ENCODE data around the gene SLCO1C1. TPM values are rescaled to one million over a fixed set of nuclear protein-coding genes. Genes with fewer than 3 reads are reported as not detected.
"Not testable (repeated sequence)": the region's sequence is repeated elsewhere in the genome, so short reads cannot be mapped to it uniquely, and the experiment has no call there.

SLCO1C1 gene
- total RNA-seq, 1 experiment from 2014 or later: not detected

DNA sequence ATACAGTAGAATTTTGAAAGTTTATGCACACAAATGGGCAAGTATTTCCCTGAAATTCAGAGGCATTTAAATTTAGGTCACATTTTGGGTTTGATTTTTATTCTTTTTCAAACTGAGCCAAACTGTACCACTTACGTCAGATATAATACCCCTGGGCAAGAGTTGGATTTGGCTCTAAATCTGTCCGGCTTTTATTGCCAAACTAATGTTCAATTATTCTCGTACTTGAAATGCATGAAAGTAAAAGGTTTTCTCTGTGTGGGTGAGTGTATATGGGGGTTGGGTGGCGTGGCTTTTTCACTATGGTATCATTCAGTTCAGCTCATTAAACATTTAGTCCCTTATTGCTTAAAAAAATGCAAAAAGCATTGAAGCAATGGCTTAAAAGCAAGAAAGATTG lies 55.9 kb downstream of the SLCO1C1 start:
- H4K20me1 ChIP-seq (ENCODE audit: insufficient read depth, low read depth, low read length): no peaks in the 10 kb centered on the region

DNA sequence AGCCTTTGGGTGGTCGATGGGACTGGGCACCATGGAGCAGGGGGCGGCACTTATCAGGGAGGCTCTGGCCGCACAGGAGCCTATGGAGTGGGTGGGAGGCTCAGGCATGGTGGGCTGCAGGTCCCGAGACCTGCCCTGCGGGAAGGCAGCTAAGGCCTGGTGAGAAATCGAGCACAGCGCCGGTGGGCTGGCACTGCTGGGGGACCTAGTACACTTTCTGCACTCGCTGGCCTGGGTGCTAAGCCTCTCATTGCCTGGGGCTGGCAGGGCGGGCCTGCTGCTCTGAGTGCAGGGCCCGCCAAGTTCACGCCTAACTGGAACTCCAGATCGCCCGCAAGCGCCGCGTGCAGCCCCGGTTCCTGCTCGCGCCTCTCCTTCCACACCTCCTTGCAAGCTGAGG lies 82.3 kb downstream of the SLCO1C1 start:
- Histone ChIP-seq H3K4me2 (ENCODE audit: low read depth, low read length, poor library complexity, severe bottlenecking) (no peak overlapping the region), H3K27ac (ENCODE audit: low read length) (no peak overlapping the region), H3K36me3 (ENCODE audit: insufficient read depth, low read length) (no peaks in the 10 kb centered on the region), H3K4me1 (ENCODE audit: low read length) (no peaks in the 10 kb centered on the region), H3K9me2 (replicated peaks; ENCODE audit: insufficient read depth, low read length) (no peaks in the 10 kb centered on the region), H3K4me3 (ENCODE audit: low read length) (no peak overlapping the region), H2AFZ (ENCODE audit: low read length) (no peak overlapping the region), H3K9ac (ENCODE audit: low read length) (no peak overlapping the region), H3K27me3 (ENCODE audit: low read length) (no peaks in the 10 kb centered on the region), H4K20me1 (ENCODE audit: insufficient read depth, low read depth, low read length) (no peaks in the 10 kb centered on the region), H3K79me2 (ENCODE audit: low read length) (no peaks in the 10 kb centered on the region), H3K9me3 (ENCODE audit: low read length) (no peaks in the 10 kb centered on the region)
- DNase-seq: no peak

More for the DNA sequence above, 55.9 kb downstream of the SLCO1C1 start:
- Histone ChIP-seq H3K4me1 (ENCODE audit: low read length) (no peaks in the 10 kb centered on the region), H3K36me3 (ENCODE audit: insufficient read depth, low read length) (no peaks in the 10 kb centered on the region), H2AFZ (ENCODE audit: low read length) (no peak overlapping the region), H3K79me2 (ENCODE audit: low read length) (no peaks in the 10 kb centered on the region), H3K27me3 (ENCODE audit: low read length) (no peaks in the 10 kb centered on the region), H3K9ac (ENCODE audit: low read length) (no peak overlapping the region), H3K4me3 (ENCODE audit: low read length) (no peak overlapping the region), H3K4me2 (ENCODE audit: low read depth, low read length, poor library complexity, severe bottlenecking) (no peak overlapping the region), H3K9me2 (replicated peaks; ENCODE audit: insufficient read depth, low read length) (0 out of 2 replicates have a peak, but pooled peaks cover 3% of the 10 kb centered on the region), H3K9me3 (ENCODE audit: low read length) (no peaks in the 10 kb centered on the region; the same call in 1 of the 2 replicates), H3K27ac (ENCODE audit: low read length) (no peak overlapping the region)
- DNase-seq: no peak

GRCh38 chr12:20778969-20779368 lies 83.8 kb downstream of the SLCO1C1 start:
- no peak for DNase-seq

DNA sequence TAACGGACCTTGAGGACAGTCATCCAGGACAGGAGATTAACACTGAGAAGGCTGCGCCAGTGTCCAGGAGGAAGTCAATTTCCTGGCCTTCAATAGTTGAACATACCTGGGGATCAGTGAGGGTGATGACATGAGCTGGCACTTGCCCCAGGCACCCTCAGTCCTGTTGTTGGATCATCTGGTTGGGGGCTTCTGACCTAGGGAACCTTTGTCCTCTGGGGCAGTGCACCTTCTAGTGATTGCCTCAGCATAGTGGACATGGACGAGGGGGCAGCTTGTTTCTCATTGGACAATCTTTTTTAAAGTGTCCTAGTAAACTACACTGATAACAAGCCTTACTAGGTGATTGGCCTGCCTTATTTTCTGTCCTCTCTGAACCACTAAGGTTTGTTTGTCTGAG lies 84.8 kb downstream of the SLCO1C1 start:
- H3K4me1 ChIP-seq (ENCODE audit: low read length); H4K20me1 ChIP-seq (ENCODE audit: insufficient read depth, low read depth, low read length); H3K4me3 ChIP-seq (ENCODE audit: low read length); H3K4me2 ChIP-seq (ENCODE audit: low read depth, low read length, poor library complexity, severe bottlenecking); H3K9me3 ChIP-seq (ENCODE audit: low read length); H3K9me2 ChIP-seq (replicated peaks; ENCODE audit: insufficient read depth, low read length); H3K27ac ChIP-seq (ENCODE audit: low read length); H3K36me3 ChIP-seq (ENCODE audit: insufficient read depth, low read length); H3K9ac ChIP-seq (ENCODE audit: low read length); DNase-seq; H3K79me2 ChIP-seq (ENCODE audit: low read length); H2AFZ ChIP-seq (ENCODE audit: low read length); H3K27me3 ChIP-seq (ENCODE audit: low read length): not testable (repeated sequence)

More at GRCh38 chr12:20778969-20779368, 83.8 kb downstream of the SLCO1C1 start:
- Histone ChIP-seq H3K9me2 (replicated peaks; ENCODE audit: insufficient read depth, low read length) (no peaks in the 10 kb centered on the region), H3K36me3 (ENCODE audit: insufficient read depth, low read length) (no peaks in the 10 kb centered on the region), H3K9ac (ENCODE audit: low read length) (no peak overlapping the region), H3K4me2 (ENCODE audit: low read depth, low read length, poor library complexity, severe bottlenecking) (no peak overlapping the region), H3K79me2 (ENCODE audit: low read length) (no peaks in the 10 kb centered on the region), H3K27ac (ENCODE audit: low read length) (no peak overlapping the region), H2AFZ (ENCODE audit: low read length) (no peak overlapping the region), H3K4me3 (ENCODE audit: low read length) (no peak overlapping the region), H4K20me1 (ENCODE audit: insufficient read depth, low read depth, low read length) (no peaks in the 10 kb centered on the region), H3K27me3 (ENCODE audit: low read length) (no peaks in the 10 kb centered on the region), H3K4me1 (ENCODE audit: low read length) (no peaks in the 10 kb centered on the region), H3K9me3 (ENCODE audit: low read length) (no peaks in the 10 kb centered on the region)

DNA sequence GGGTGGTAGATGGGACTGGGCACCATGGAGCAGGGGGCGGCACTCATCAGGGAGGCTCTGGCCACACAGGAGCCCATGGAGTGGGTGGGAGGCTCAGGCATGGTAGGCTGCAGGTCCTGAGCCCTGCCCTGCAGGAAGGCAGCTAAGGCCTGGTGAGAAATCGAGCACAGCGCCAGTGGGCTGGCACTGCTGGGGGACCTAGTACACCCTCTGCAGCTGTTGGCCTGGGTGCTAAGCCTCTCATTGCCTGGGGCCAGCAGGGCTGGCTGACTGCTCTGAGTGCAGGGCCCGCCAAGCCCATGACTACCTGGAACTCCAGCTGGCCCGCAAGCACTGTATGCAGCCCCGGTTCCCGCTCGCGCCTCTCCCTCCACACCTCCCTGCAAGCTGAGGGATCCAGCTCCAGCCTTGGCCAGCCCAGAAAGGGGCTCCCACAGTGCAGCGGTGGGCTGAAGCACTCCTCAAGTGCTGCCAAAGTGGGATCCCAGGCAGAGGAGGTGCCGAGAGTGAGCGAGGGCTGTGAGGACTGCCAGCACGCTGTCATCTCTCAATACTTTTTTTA lies 88.7 kb downstream of the SLCO1C1 start:
- H4K20me1 ChIP-seq (ENCODE audit: insufficient read depth, low read depth, low read length); H3K9me3 ChIP-seq (ENCODE audit: low read length); H3K36me3 ChIP-seq (ENCODE audit: insufficient read depth, low read length); H3K4me1 ChIP-seq (ENCODE audit: low read length); H3K27me3 ChIP-seq (ENCODE audit: low read length); DNase-seq; H3K9me2 ChIP-seq (replicated peaks; ENCODE audit: insufficient read depth, low read length); H3K4me3 ChIP-seq (ENCODE audit: low read length); H3K27ac ChIP-seq (ENCODE audit: low read length); H3K4me2 ChIP-seq (ENCODE audit: low read depth, low read length, poor library complexity, severe bottlenecking); H2AFZ ChIP-seq (ENCODE audit: low read length); H3K79me2 ChIP-seq (ENCODE audit: low read length); H3K9ac ChIP-seq (ENCODE audit: low read length): not testable (repeated sequence)

- no peaks in the 10 kb centered on the region for H4K20me1 ChIP-seq (ENCODE audit: insufficient read depth, low read depth, low read length)
- no peaks in the 10 kb centered on the region for H3K4me1 ChIP-seq (ENCODE audit: low read length)
- no peaks in the 10 kb centered on the region for H3K9me2 ChIP-seq (replicated peaks; ENCODE audit: insufficient read depth, low read length)
- H3K36me3 ChIP-seq (ENCODE audit: insufficient read depth, low read length): no peaks in the 10 kb centered on the region
- H3K4me3 ChIP-seq (ENCODE audit: low read length): no peak overlapping the region
- H3K9ac ChIP-seq (ENCODE audit: low read length): no peak overlapping the region
- H3K27ac ChIP-seq (ENCODE audit: low read length): no peak overlapping the region
- DNase-seq: no peak
- H3K27me3 ChIP-seq (ENCODE audit: low read length): no peaks in the 10 kb centered on the region
- H3K4me2 ChIP-seq (ENCODE audit: low read depth, low read length, poor library complexity, severe bottlenecking): no peak overlapping the region
- no peaks in the 10 kb centered on the region for H3K79me2 ChIP-seq (ENCODE audit: low read length)
- H2AFZ ChIP-seq (ENCODE audit: low read length): no peak overlapping the region
- no peaks in the 10 kb centered on the region for H3K9me3 ChIP-seq (ENCODE audit: low read length)
These were observed 97.8 kb downstream of the SLCO1C1 start for GRCh38 chr12:20792971-20793370.

- no peak overlapping the region for H3K4me2 ChIP-seq (ENCODE audit: low read depth, low read length, poor library complexity, severe bottlenecking)
- no peak overlapping the region for H3K9ac ChIP-seq (ENCODE audit: low read length)
- no peaks in the 10 kb centered on the region for H3K79me2 ChIP-seq (ENCODE audit: low read length)
- no peak overlapping the region for H3K4me3 ChIP-seq (ENCODE audit: low read length)
- DNase-seq: peak; percentile 55
- no peaks in the 10 kb centered on the region for H3K4me1 ChIP-seq (ENCODE audit: low read length)
- H3K9me2 ChIP-seq (replicated peaks; ENCODE audit: insufficient read depth, low read length): no peaks in the 10 kb centered on the region
- no peak overlapping the region for H3K27ac ChIP-seq (ENCODE audit: low read length)
- H3K9me3 ChIP-seq (ENCODE audit: low read length): no peaks in the 10 kb centered on the region
- no peak overlapping the region for H2AFZ ChIP-seq (ENCODE audit: low read length)
- H3K36me3 ChIP-seq (ENCODE audit: insufficient read depth, low read length): no peaks in the 10 kb centered on the region
- H3K27me3 ChIP-seq (ENCODE audit: low read length): no peaks in the 10 kb centered on the region
- H4K20me1 ChIP-seq (ENCODE audit: insufficient read depth, low read depth, low read length): no peaks in the 10 kb centered on the region
These were observed 103.4 kb downstream of the SLCO1C1 start for GRCh38 chr12:20798554-20798953.

DNA sequence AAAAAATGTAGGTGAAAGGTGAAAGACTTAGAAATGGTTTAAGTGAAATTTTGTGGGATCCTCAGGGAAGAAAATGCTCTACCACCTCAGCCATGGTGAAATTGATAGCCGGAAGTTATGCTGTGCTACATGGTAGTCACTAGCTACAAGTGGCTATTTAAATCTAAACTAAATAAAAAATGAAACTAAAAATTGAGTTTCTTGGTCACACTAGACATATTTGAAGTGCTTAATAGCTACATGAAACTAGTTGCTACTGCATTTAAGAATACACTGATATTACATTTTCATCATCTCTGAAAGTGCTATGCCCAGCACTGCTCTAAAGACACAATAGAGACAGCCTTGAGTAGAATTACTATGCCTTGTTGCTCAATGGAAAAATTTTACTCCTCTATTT lies 105.0 kb downstream of the SLCO1C1 start:
- no peaks in the 10 kb centered on the region for H3K36me3 ChIP-seq (ENCODE audit: insufficient read depth, low read length)
- no peak overlapping the region for H3K9ac ChIP-seq (ENCODE audit: low read length)
- no peaks in the 10 kb centered on the region for H3K27me3 ChIP-seq (ENCODE audit: low read length)
- no peaks in the 10 kb centered on the region for H3K4me1 ChIP-seq (ENCODE audit: low read length)
- H4K20me1 ChIP-seq (ENCODE audit: insufficient read depth, low read depth, low read length): no peaks in the 10 kb centered on the region
- H3K4me3 ChIP-seq (ENCODE audit: low read length): no peak overlapping the region
- H2AFZ ChIP-seq (ENCODE audit: low read length): no peak overlapping the region
- DNase-seq: no peak
- H3K27ac ChIP-seq (ENCODE audit: low read length): no peak overlapping the region
- H3K4me2 ChIP-seq (ENCODE audit: low read depth, low read length, poor library complexity, severe bottlenecking): no peak overlapping the region
- H3K9me3 ChIP-seq (ENCODE audit: low read length): no peaks in the 10 kb centered on the region
- H3K79me2 ChIP-seq (ENCODE audit: low read length): no peaks in the 10 kb centered on the region
- no peaks in the 10 kb centered on the region for H3K9me2 ChIP-seq (replicated peaks; ENCODE audit: insufficient read depth, low read length)

GRCh38 chr12:20801035-20801434 lies 105.9 kb downstream of the SLCO1C1 start:
- Histone ChIP-seq H3K27ac (ENCODE audit: low read length) (no peak overlapping the region), H3K9me2 (replicated peaks; ENCODE audit: insufficient read depth, low read length) (no peaks in the 10 kb centered on the region), H3K36me3 (ENCODE audit: insufficient read depth, low read length) (no peaks in the 10 kb centered on the region), H3K4me2 (ENCODE audit: low read depth, low read length, poor library complexity, severe bottlenecking) (no peak overlapping the region), H3K4me1 (ENCODE audit: low read length) (no peaks in the 10 kb centered on the region), H3K27me3 (ENCODE audit: low read length) (no peaks in the 10 kb centered on the region), H3K9me3 (ENCODE audit: low read length) (no peaks in the 10 kb centered on the region), H3K9ac (ENCODE audit: low read length) (no peak overlapping the region), H4K20me1 (ENCODE audit: insufficient read depth, low read depth, low read length) (no peaks in the 10 kb centered on the region), H2AFZ (ENCODE audit: low read length) (no peak overlapping the region), H3K4me3 (ENCODE audit: low read length) (no peak overlapping the region), H3K79me2 (ENCODE audit: low read length) (no peaks in the 10 kb centered on the region)
- no peak for DNase-seq

All from Karpas-422 (cell line).